HEK293T (cell line): ENCODE results near the gene TCF7.

ENCODE experiments used
- CTCF ChIA-PET: fragments of 350-600 bp; formaldehyde crosslinking; extraction: SDS; loops from one replicate; lab custom pipeline; 2021; ENCODE audit warnings: antibody characterized with exemption, inconsistent platforms; lab: Yijun Ruan, JAX
- POLR2A ChIA-PET: fragments of 350-600 bp; formaldehyde crosslinking; extraction: SDS; loops from one replicate; lab custom pipeline; 2020; ENCODE audit warnings: antibody characterized with exemption, inconsistent platforms; lab: Yijun Ruan, JAX
- DNase-seq: peaks from one replicate; pipeline ENCODE4 v3.0.0; 2012; ENCODE audit warnings: mixed read lengths; ENCODE audit errors: extremely low spot score
- ARNT ChIP-seq: fragments of 450-650 bp; IDR thresholded peaks from 2 replicates; pipeline ENCODE4 v1.6.1; 2017; ENCODE audit warnings: mild to moderate bottlenecking
- BHLHE40 ChIP-seq: fragments of 450-650 bp; IDR thresholded peaks from 2 replicates; pipeline ENCODE4 v1.6.1; 2016; ENCODE audit warnings: mild to moderate bottlenecking, moderate library complexity, borderline replicate concordance
- CTBP1 ChIP-seq: fragments of 450-650 bp; IDR thresholded peaks from 2 replicates; pipeline ENCODE4 v1.6.1; 2016; ENCODE audit warnings: borderline replicate concordance
- ELF4 ChIP-seq: fragments of 450-650 bp; IDR thresholded peaks from 2 replicates; pipeline ENCODE4 v1.6.1; 2017; ENCODE audit warnings: antibody characterized with exemption
- FOXA1 ChIP-seq: fragments of 450-650 bp; IDR thresholded peaks from 2 replicates; pipeline ENCODE4 v1.6.1; 2016; ENCODE audit warnings: mild to moderate bottlenecking
- FOXK2 ChIP-seq: fragments of 450-650 bp; IDR thresholded peaks from 2 replicates; pipeline ENCODE4 v1.6.1; 2016; ENCODE audit warnings: mild to moderate bottlenecking
- FOXM1 ChIP-seq: fragments of 450-650 bp; IDR thresholded peaks from 2 replicates; pipeline ENCODE4 v1.6.1; 2017; ENCODE audit warnings: mild to moderate bottlenecking, borderline replicate concordance
- HDGF ChIP-seq: fragments of 450-650 bp; IDR thresholded peaks from 2 replicates; pipeline ENCODE4 v1.6.1; 2017; ENCODE audit warnings: antibody characterized with exemption, borderline replicate concordance
- L3MBTL2 ChIP-seq: fragments of 450-650 bp; conservative IDR thresholded peaks from 2 replicates; pipeline ENCODE4 v1.6.1; 2016; ENCODE audit warnings: mild to moderate bottlenecking
- LEF1 ChIP-seq: fragments of 450-650 bp; IDR thresholded peaks from 2 replicates; pipeline ENCODE4 v1.6.1; 2017; ENCODE audit warnings: mild to moderate bottlenecking, borderline replicate concordance
- NFRKB ChIP-seq: fragments of 450-650 bp; IDR thresholded peaks from 2 replicates; pipeline ENCODE4 v1.6.1; 2016; ENCODE audit warnings: mild to moderate bottlenecking, moderate library complexity
- SP1 ChIP-seq: fragments of 450-650 bp; IDR thresholded peaks from 2 replicates; pipeline ENCODE4 v1.6.1; 2017
- SUZ12 ChIP-seq: fragments of 450-650 bp; IDR thresholded peaks from 2 replicates; pipeline ENCODE4 v1.6.1; 2016; ENCODE audit warnings: mild to moderate bottlenecking
- TARDBP ChIP-seq: fragments of 450-650 bp; IDR thresholded peaks from 2 replicates; pipeline ENCODE4 v1.6.1; 2016
- ZNF384 ChIP-seq: fragments of 450-650 bp; IDR thresholded peaks from 2 replicates; pipeline ENCODE4 v1.6.1; 2016
- TF ChIP-seq, protein P1 (sequence below): fragments of 450-650 bp; IDR thresholded peaks from 2 replicates; pipeline ENCODE4 v1.6.1; 2016

The TCF7 gene

DNA sequence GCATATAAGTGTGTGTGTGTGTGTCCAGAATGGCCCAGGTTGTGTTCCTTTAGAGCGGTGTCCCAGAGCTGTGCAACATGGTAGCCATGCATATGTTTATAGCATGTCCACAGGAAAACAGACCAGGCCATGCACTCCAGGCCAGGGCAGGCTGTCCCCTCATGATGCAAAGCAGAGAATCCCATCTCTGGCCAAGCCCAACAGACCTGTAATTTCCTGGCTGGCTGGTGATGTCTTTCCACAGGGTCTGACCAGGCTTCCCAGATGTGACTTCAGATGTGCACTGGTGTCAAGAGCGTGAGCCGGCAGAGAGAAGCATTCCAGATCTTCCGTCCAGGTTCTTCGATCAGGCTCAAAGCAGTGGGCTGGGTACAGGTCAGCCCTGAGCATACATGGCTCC is 21.1 kb upstream of the TCF7 start:
- TF ChIP-seq FOXA1 (no peak), ARNT (no peak), FOXM1 (no peak), ELF4 (no peak), SUZ12 (no peak)
- TF ChIP-seq, protein P1, sequence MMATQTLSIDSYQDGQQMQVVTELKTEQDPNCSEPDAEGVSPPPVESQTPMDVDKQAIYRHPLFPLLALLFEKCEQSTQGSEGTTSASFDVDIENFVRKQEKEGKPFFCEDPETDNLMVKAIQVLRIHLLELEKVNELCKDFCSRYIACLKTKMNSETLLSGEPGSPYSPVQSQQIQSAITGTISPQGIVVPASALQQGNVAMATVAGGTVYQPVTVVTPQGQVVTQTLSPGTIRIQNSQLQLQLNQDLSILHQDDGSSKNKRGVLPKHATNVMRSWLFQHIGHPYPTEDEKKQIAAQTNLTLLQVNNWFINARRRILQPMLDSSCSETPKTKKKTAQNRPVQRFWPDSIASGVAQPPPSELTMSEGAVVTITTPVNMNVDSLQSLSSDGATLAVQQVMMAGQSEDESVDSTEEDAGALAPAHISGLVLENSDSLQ, result no peak
- CTCF ChIA-PET, result no interaction called here
- DNase-seq, result no peak
- POLR2A ChIA-PET, result no interaction called here

- ChIA-PET POLR2A (no interaction called here), CTCF (interaction anchor here (1.0 kb wide), 1 partner anchor 56 kb away, joined by 4 read pairs; no protein-coding TSS in a partner anchor)
- no peak for DNase-seq
- TF ChIP-seq CTBP1 (no peak), ARNT (no peak), L3MBTL2 (no peak), SUZ12 (no peak), SP1 (no peak), ZNF384 (no peak), LEF1 (no peak), FOXK2 (no peak), NFRKB (no peak), ELF4 (no peak), FOXM1 (no peak), FOXA1 (no peak), TARDBP (no peak), BHLHE40 (no peak), HDGF (no peak)
- TF ChIP-seq, protein P1, result no peak
Observed at GRCh38 chr5:134095293-134095692, 19.2 kb upstream of the TCF7 start.

- ChIA-PET POLR2A (no interaction called here), CTCF (interaction anchor here (1.0 kb wide), 1 partner anchor 57 kb away, joined by 4 read pairs; no protein-coding TSS in a partner anchor)
- TF ChIP-seq ZNF384, result no peak
- TF ChIP-seq, protein P1, result no peak
- no peak for TF ChIP-seq FOXA1
- no peak for TF ChIP-seq ARNT
- DNase-seq, result no peak
Observed at GRCh38 chr5:134095887-134096589, 18.4 kb upstream of the TCF7 start.

GRCh38 chr5:134097211-134097749 is 17.2 kb upstream of the TCF7 start:
- ChIA-PET POLR2A (no interaction called here), CTCF (interaction anchor here (0.6 to 1.9 kb wide), 2 partner anchors 12 to 58 kb away, joined by 3 to 7 read pairs; no protein-coding TSS in a partner anchor)
- no peak for DNase-seq
- TF ChIP-seq TARDBP (no peak), FOXK2 (no peak), ARNT (no peak), ELF4 (no peak), NFRKB (no peak), L3MBTL2 (no peak), FOXM1 (no peak), BHLHE40 (no peak), LEF1 (no peak), SP1 (no peak), FOXA1 (no peak), ZNF384 (no peak)
- TF ChIP-seq, protein P1, result no peak

- POLR2A ChIA-PET, result no interaction called here
- no peak for DNase-seq
- CTCF ChIA-PET, result interaction anchor here (1.9 kb wide), 1 partner anchor 59 kb away, joined by 7 read pairs; no protein-coding TSS in a partner anchor
- TF ChIP-seq ARNT (no peak), L3MBTL2 (no peak), FOXA1 (no peak), BHLHE40 (no peak), SP1 (no peak), CTBP1 (no peak), ZNF384 (no peak), FOXK2 (no peak), LEF1 (no peak), ELF4 (no peak), HDGF (no peak), FOXM1 (no peak), TARDBP (no peak), NFRKB (no peak), SUZ12 (no peak)
- TF ChIP-seq, protein P1, result no peak
Observed at GRCh38 chr5:134098690-134099089, 15.8 kb upstream of the TCF7 start.
